Activated naive CD8-positive, alpha-beta T cell treated with anti-CD3 and anti-CD28 coated beads, Interleukin-2, amount 50 U/mL, for 24 hours (primary cell): ENCODE measurements around the gene FAM241B.

Experiments used
- ATAC-seq: fragments of 150-1000 bp; cut with Tn5 transposase; one replicate; pipeline ENCODE4 v1.10.0; 2021
- DNase-seq: peaks from one replicate; pipeline ENCODE4 v3.0.0; 2021
- H3K27ac Mint-ChIP-seq: one replicate; pipeline ENCODE4 v1.8.0; 2021; ENCODE audit warnings: mild to moderate bottlenecking, mixed read lengths
- H3K27me3 Mint-ChIP-seq: one replicate; pipeline ENCODE4 v1.8.0; 2021; ENCODE audit warnings: mixed read lengths
- H3K36me3 Mint-ChIP-seq: one replicate; pipeline ENCODE4 v1.8.0; 2021; ENCODE audit warnings: low read depth, mixed read lengths
- H3K4me1 Mint-ChIP-seq: one replicate; pipeline ENCODE4 v1.8.0; 2021; ENCODE audit warnings: mixed read lengths
- H3K4me3 Mint-ChIP-seq: one replicate; pipeline ENCODE4 v1.8.0; 2021; ENCODE audit warnings: mild to moderate bottlenecking, moderate library complexity, mixed read lengths
- H3K9me3 Mint-ChIP-seq: one replicate; pipeline ENCODE4 v1.8.0; 2021; ENCODE audit warnings: mixed read lengths

Gene FAM241B

GRCh38 chr10:69640196-69640980 lies 10.3 kb downstream of the FAM241B start:
- no peak for ATAC-seq
- no peak overlapping the region for H3K4me3 Mint-ChIP-seq
- no peaks in the 10 kb centered on the region for H3K4me1 Mint-ChIP-seq
- no peak overlapping the region for H3K27ac Mint-ChIP-seq
- DNase-seq, result no peak
- H3K9me3 Mint-ChIP-seq, result no peaks in the 10 kb centered on the region
- peaks cover 5% of the 10 kb centered on the region for H3K27me3 Mint-ChIP-seq
- H3K36me3 Mint-ChIP-seq, result no peaks in the 10 kb centered on the region

GRCh38 chr10:69641261-69641980 lies 11.4 kb downstream of the FAM241B start:
- H3K4me1 Mint-ChIP-seq, result no peaks in the 10 kb centered on the region
- no peaks in the 10 kb centered on the region for H3K9me3 Mint-ChIP-seq
- H3K27me3 Mint-ChIP-seq, result peaks cover 5% of the 10 kb centered on the region
- H3K27ac Mint-ChIP-seq, result no peak overlapping the region
- DNase-seq, result no peak
- no peak overlapping the region for H3K4me3 Mint-ChIP-seq
- no peak for ATAC-seq
- no peaks in the 10 kb centered on the region for H3K36me3 Mint-ChIP-seq

DNA sequence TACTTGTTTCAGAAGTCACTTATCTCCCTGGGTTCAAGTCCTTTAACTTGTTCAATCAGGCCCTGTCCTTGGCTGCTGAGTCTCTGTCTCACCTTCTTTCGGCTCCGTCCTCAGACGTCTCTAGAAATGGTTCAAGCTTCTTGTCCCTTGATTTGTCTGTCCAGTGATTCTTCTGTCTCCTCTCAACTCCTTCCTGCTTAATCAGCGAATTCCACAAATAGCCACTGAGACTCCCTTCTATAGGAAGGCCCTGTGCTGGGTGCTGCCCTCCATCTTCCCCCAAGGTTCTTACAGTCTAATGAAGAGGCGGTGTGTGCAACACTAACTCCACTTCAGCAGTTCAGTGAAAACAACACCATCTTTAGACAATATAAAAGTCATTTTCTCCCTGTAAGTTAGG lies 12.7 kb downstream of the FAM241B start:
- peaks cover 5% of the 10 kb centered on the region for H3K27me3 Mint-ChIP-seq
- H3K4me3 Mint-ChIP-seq, result no peak overlapping the region
- H3K4me1 Mint-ChIP-seq, result no peaks in the 10 kb centered on the region
- ATAC-seq, result no peak
- no peaks in the 10 kb centered on the region for H3K9me3 Mint-ChIP-seq
- no peak for DNase-seq
- no peak overlapping the region for H3K27ac Mint-ChIP-seq
- no peaks in the 10 kb centered on the region for H3K36me3 Mint-ChIP-seq

DNA sequence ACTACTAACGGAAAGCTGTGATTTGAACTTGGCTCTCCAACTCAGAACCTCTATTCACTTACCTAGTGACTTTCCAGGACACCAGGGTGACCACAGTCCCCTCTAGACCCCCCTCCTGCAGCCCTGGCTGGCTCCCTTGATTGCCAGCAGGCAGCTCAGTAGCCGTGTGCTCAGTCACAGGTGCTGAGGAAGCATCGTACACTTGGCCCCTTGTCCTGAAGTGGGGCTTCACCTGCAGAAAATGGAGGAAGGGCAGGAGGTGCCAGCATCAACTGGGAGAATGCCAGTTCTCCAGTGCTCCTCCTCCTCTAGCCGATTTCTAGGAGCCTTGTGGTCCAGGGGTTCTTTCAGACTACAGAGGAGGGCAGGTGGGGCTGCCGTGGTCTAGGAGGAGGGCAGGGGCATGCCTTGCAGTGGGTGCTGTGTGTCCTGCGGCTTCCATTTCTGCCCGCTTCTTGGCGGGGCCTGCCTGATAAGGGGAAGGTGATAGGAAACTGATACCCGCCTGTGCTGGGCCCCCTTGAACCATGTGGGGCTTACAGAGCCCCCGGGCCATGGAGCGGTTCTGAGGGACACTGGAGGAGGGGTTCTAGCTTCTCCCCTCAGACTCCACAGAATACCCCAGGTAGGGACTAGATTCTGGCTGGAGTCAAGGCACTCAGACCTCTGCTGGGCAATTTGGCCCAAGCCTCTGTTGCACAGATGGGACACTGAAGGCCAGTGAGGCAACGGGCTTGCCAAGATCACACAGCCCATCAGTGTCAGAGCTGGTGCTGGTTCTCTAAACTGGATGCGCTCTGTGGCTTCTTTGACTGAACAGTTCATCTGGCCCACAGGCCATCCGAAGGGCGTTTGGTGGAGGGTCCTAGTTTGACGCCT lies 14.0 kb downstream of the FAM241B start:
- no peak for ATAC-seq
- no peaks in the 10 kb centered on the region for H3K9me3 Mint-ChIP-seq
- H3K4me3 Mint-ChIP-seq, result no peak overlapping the region
- no peaks in the 10 kb centered on the region for H3K36me3 Mint-ChIP-seq
- H3K27me3 Mint-ChIP-seq, result peaks cover 5% of the 10 kb centered on the region
- H3K4me1 Mint-ChIP-seq, result no peaks in the 10 kb centered on the region
- H3K27ac Mint-ChIP-seq, result no peak overlapping the region
- no peak for DNase-seq

- Mint-ChIP-seq H3K4me3 (no peak overlapping the region), H3K9me3 (no peaks in the 10 kb centered on the region), H3K4me1 (no peaks in the 10 kb centered on the region), H3K27me3 (peaks cover 5% of the 10 kb centered on the region), H3K27ac (no peak overlapping the region), H3K36me3 (no peaks in the 10 kb centered on the region)
- DNase-seq, result peak; percentile 60
- ATAC-seq, result no peak
Measured at GRCh38 chr10:69644658-69645295, 14.7 kb downstream of the FAM241B start.

- Mint-ChIP-seq H3K27me3 (peaks cover 5% of the 10 kb centered on the region), H3K4me1 (no peaks in the 10 kb centered on the region), H3K36me3 (no peaks in the 10 kb centered on the region), H3K4me3 (no peak overlapping the region), H3K9me3 (no peaks in the 10 kb centered on the region), H3K27ac (no peak overlapping the region)
- no peak for DNase-seq
- no peak for ATAC-seq
Measured at GRCh38 chr10:69645296-69646184, 15.5 kb downstream of the FAM241B start.

GRCh38 chr10:69646185-69647060 lies 16.4 kb downstream of the FAM241B start:
- Mint-ChIP-seq H3K27me3 (peaks cover 7% of the 10 kb centered on the region), H3K4me3 (no peak overlapping the region), H3K27ac (no peak overlapping the region), H3K9me3 (no peaks in the 10 kb centered on the region), H3K4me1 (peaks cover 6% of the 10 kb centered on the region), H3K36me3 (no peaks in the 10 kb centered on the region)
- ATAC-seq (no peak), DNase-seq (no peak)

- Mint-ChIP-seq H3K27ac (no peak overlapping the region), H3K9me3 (no peaks in the 10 kb centered on the region)
Measured at GRCh38 chr10:69647126-69647525, 17.1 kb downstream of the FAM241B start.

DNA sequence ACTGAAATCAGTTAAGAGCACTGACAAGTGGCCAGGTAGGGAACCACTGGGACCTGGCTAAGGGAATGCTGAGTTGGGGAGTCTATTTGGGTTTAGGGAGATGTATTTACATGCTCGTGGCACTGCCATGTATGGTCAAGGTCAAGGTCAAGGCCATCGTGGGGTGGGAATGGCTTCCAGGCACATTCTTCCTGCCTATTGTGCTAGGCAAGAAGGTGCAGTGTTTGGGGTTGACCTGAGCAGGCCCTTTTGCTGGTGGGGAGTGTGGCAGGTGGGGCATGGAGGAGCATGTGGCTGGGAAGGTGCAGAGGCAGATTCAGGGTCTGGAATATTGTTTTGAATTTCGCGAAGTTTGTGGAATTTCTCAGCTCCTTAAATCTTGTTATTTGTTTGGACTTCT lies 17.8 kb downstream of the FAM241B start:
- Mint-ChIP-seq H3K27me3 (peaks cover 7% of the 10 kb centered on the region), H3K9me3 (no peaks in the 10 kb centered on the region), H3K4me1 (peaks cover 9% of the 10 kb centered on the region), H3K27ac (peak overlapping the region; percentile 33), H3K4me3 (no peak overlapping the region), H3K36me3 (no peaks in the 10 kb centered on the region)
- ATAC-seq, result no peak
- no peak for DNase-seq

More at GRCh38 chr10:69647126-69647525, 17.1 kb downstream of the FAM241B start:
- Mint-ChIP-seq H3K27me3 (peaks cover 7% of the 10 kb centered on the region), H3K36me3 (no peaks in the 10 kb centered on the region), H3K4me1 (peaks cover 9% of the 10 kb centered on the region), H3K4me3 (no peak overlapping the region)
- DNase-seq (no peak), ATAC-seq (no peak)

DNA sequence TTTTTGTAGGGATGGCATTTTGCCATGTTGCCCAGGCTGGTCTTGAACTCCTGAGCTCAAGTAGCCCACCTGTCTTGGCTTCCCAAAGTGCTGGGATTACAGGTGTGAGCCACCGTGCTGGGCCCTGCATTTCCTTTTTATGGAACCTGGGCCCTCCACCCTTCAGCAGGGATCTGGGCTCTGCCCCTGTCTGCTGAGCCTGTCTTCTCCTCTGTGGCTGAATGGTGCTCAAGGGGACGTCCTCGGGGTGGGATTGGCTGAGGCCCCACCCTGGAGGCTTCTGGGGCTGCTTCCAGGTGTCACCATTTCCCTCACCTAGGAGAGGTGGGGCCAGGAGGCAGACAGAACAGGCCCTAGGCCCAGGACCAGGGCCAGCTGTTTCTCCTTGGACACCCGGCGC lies 18.4 kb downstream of the FAM241B start:
- no peaks in the 10 kb centered on the region for H3K9me3 Mint-ChIP-seq
- ATAC-seq (no peak), DNase-seq (no peak)
- H3K4me1 Mint-ChIP-seq, result peaks cover 9% of the 10 kb centered on the region
- H3K27ac Mint-ChIP-seq, result no peak overlapping the region
- peaks cover 4% of the 10 kb centered on the region for H3K27me3 Mint-ChIP-seq
- no peaks in the 10 kb centered on the region for H3K36me3 Mint-ChIP-seq
- H3K4me3 Mint-ChIP-seq, result no peak overlapping the region

DNA sequence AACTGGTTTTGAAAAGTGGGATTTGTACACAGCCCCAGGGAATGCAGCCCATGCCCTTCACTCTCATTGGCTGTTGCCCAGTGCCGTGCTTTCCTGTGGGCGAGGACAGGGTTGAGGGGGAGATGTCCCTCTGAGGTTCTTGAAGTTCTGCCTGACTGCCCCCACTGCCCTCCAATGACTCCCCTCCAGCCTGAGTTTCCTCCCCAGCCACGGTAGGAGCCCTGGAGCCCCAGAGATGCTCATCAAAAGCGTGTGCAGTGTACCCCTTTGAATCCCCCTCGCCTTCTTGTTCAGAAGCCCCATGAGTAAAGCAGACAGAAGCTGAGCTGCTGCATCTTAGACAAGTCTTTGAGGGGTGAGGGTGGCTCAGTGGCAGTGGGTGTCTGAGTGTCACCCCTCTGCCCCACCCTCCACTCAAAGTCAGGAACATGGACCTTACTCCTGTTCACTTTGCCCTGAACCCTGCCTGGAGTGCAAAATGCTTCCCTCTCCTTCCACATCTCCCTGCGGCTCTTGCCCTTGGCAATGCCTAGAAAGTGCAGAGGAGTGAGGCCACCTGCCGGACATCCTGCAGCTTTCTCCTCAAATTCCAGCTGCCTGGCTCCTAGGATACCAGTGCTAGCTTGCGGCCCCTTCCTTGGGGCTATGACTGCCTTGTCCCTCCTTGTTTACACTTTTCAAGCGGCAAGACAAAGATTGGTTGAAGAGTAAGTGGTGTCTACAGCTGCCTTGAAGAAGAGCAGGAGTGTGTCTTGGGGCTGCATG lies 19.9 kb downstream of the FAM241B start:
- no peak for DNase-seq
- no peak for ATAC-seq
- H3K9me3 Mint-ChIP-seq, result no peaks in the 10 kb centered on the region
- H3K4me1 Mint-ChIP-seq, result peaks cover 9% of the 10 kb centered on the region
- no peak overlapping the region for H3K4me3 Mint-ChIP-seq
- peaks cover 2% of the 10 kb centered on the region for H3K27me3 Mint-ChIP-seq
- no peaks in the 10 kb centered on the region for H3K36me3 Mint-ChIP-seq
- no peak overlapping the region for H3K27ac Mint-ChIP-seq

- H3K4me1 Mint-ChIP-seq, result peaks cover 9% of the 10 kb centered on the region
- DNase-seq (no peak), ATAC-seq (no peak)
- no peak overlapping the region for H3K4me3 Mint-ChIP-seq
- H3K9me3 Mint-ChIP-seq, result no peaks in the 10 kb centered on the region
- no peaks in the 10 kb centered on the region for H3K36me3 Mint-ChIP-seq
- peaks cover 2% of the 10 kb centered on the region for H3K27me3 Mint-ChIP-seq
- no peak overlapping the region for H3K27ac Mint-ChIP-seq
Measured at GRCh38 chr10:69650589-69651261, 20.7 kb downstream of the FAM241B start.
